Islet precursor cell (in vitro differentiated cells): Measurements from ENCODE around the gene SLC4A5.
A peak's percentile ranks its signal among the peaks of the same experiment; 100 is the strongest.
"Not testable (repeated sequence)": the region's sequence is repeated elsewhere in the genome, so short reads cannot be mapped to it uniquely, and the experiment has no call there.

Experiments
- DNase-seq: peaks from one replicate; pipeline ENCODE4 v3.0.0-alpha.2; 2018

Gene SLC4A5

DNA sequence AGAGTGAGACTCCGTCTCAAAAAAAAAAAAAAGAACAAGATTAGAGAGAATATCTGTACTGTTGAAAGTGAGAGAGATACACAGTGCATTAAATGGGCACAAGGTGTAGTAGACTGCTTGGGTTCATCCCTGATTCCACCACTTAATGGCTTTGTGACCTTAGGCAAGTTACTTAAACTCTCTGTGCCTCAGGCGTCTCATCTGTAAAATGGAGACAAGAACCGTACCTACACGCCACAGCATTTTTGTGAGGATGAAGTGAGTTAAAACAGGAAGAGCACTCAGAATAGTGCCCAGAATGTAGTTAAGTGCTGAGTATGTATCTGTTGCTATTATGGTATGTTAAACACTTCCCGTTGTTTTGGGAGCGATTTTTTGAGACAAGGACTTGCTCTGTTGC, 80.5 kb downstream of the SLC4A5 start:
- no peak for DNase-seq

DNA sequence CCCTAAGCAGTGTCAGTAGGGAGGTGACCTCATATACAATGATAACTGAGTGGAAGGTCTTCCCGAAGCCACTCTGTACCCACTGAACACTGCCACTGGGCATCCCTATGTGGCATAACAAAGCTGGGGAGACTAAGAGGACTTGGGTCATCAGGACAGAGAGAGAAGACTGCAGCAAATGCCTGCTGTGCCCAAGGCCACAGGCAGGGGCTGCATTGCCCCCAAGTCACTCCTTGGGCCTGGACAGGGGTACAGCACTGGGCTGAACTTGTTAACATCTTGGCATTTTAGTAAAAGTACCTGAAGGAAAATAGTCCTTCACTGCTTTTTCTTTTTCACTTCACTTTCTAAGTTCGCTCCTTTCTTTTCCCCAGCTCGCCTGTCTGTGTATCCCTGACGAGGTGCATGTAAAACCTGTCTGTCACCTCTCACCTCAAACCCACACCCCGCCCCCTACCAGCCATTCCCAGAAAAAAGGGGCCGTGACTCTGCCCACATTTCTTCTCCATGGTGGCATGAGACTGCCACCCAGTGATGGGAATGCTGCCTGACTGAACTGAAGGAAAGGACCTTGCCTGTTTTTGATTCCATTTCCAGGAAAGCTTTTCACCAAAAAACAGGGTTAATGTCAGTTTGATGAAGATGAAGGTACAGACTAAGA, 81.9 kb downstream of the SLC4A5 start:
- DNase-seq: peak; percentile 85

DNA sequence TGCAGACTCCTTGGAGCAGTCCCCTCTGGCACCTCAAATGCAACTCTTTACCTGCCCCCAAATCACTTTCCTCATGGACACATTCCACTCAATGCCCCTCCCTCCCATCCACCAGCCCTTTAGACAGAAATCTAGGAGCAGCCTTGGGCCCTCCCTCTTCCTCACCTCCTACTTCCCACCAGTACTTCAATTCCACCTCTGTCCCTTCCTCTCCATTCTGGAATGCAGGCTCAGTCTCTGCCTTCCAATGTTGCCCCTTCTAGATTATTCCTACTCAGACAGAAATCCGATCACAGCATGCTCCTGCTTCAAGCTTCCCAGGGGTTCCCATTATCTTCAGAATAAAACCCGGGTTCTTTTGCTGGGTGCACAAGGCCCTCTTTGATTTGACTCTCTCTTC, 82.7 kb downstream of the SLC4A5 start:
- no peak for DNase-seq

DNA sequence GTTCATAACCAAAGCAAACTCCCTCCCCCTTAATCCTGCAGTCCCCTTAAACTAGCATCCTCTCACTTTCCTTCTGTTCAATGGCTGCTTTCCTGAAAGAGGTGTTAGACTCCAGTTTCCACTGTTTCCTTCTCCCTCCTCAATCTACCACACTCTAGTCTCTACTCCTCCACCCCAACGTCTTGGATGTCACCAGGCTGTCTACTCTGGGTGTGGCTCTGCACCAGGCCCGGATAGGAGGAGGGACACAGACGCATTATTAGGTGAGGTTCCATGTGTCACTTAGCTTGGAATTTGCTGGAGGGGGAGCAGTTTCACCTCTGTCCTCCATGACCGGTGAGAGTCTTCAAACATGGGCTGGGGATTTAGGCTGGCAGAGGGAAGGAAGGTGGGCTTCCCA, 83.5 kb downstream of the SLC4A5 start:
- DNase-seq: no peak

DNA sequence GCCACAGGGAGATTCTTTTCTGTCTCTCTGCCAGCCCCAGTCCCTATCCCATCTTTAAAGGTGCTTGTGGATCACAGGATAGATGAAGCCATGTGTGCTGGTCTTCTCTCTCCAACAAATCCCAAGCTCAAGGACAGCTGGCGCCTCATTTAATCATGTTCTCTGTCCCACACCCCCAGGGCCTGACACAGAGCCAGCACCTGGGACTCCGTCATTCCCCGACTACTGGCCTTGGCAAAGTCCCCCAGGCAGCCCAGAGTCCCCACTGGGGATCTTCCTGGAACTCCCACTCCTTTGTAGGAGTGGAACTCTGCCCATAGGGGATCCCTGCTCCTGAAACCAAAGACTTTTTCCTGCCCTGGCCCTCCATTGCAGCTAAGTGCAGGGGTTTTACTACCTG, 84.0 kb downstream of the SLC4A5 start:
- DNase-seq: no peak

DNA sequence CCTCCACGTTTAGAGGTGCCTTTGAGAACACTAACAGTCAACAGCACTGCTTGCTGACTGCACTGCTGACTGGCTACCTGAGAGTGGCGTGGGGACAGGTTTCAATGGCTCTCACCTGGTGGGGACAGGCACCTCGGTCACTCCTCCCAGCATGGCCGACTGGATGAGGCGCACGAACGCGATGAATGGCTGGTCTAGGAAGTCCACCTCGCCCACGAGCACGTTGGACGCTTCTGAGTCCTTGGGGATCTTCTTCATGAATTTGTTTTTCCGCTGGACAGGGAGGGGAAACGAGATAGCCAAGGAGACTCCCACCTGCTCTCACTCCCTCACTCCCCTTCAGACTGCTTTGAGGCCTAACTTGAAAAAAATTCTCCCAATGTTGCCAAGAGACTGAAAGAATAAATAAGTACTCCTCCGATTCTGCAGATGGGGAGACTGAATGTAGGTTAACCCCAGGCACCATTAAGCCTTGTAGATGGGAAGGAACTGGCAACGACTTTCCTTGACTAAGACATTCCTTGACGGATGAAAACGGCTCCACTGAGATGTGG, 87.5 kb downstream of the SLC4A5 start:
- no peak for DNase-seq

DNA sequence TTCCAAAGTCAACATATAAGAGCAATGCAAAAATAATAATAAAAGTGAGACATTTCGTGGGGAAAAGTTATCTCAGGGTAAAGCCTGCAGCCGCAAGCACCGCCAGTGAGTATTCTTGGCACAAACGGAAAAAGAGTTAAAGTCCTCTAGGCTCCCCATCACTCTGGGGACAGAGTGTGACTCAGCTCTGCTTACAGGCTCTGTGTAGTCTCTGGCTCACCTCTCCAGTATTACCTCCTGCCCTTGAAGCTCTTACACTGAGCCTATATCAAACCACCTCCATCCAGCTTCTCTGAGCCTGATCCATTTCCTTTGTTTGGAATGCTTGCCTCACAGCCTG, 89.3 kb downstream of the SLC4A5 start:
- no peak for DNase-seq

DNA sequence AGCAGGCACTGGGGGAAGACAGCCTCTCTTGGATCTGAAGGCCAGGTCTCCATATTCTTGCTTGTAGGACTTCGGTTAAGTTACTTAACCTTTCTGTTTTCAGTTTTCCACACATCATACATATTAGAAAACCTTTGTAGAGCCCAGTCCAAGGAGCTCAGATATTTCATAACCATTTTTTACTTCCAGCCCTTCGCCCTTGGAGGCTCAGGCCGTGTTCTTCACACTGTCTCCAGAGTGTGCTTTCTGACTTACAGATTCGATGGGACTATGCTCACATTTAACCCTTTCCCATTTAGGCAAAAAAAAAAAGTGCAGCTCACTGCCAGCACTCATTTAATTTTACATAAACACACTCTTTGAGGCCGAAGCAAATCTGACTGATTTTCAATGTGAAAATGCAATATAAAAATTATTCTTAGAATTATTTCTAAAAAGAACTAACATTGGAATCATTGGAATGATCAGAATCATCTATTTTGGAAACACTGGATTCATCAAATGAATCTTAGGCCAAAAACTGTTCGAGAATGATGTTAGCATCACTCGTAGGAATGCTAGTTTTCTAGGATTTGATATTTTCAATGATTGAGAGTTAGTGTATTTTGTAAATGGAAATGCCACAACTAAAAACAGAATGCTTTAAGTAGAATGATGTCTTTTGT, 89.8 kb downstream of the SLC4A5 start:
- no peak for DNase-seq

DNA sequence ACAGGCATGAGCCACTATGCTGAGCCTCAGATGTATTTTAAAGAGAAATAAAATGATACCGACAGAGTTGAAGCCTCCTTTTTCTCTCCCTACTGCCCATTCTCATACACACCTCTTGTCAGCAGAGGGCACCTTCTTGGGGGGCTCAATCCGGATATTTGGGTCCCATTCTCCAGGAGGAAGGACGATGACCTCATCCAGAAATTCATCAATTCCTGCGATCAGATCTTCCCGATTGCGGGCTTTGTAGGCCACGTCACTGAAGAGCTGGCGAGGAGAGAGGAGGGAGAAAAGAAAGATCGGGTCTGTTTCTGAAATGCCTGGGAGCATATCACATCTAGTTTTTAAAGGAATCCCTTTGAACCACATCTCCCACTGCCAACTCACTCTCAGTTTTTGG, 90.4 kb downstream of the SLC4A5 start:
- DNase-seq: no peak

DNA sequence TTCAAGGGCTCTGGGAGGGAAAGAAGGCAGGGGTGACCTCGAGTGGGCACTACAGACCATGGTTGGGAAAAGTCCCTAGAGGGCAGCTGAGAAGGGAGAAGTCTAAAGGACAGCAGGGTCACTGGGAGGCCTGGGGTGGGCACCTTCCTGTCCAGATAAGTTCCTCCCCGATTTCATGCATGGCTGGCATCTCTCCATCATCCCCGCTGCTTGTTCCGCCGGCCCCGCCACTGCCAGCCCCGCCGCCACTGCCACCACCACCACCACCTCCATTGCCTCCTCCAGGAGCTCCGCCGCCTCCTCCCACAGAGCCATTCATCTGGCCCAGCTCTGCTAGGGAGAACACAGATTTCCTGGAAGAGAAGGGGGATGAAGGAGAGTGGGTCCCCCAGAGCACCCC, 91.2 kb downstream of the SLC4A5 start:
- no peak for DNase-seq

DNA sequence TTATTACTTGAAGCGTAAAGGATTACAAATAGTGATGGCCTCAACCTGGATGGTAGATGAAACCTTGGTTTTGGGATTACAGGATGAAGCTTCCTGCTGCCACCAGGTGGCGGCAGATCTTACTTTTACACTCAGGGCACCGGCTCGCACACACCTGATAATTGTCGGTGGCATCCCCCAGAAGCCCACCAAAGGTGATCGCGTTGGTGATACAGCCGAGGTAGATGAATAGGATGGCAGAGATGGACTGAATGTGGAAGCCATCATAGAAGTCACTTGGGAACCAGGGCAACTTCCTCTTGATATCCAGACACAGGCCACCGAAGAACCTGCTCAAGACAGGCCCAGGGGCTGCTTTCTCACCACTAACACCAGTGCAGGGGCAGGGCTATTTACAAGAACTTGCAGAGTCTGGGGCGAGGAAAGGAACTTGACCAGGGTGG, 93.0 kb downstream of the SLC4A5 start:
- no peak for DNase-seq

DNA sequence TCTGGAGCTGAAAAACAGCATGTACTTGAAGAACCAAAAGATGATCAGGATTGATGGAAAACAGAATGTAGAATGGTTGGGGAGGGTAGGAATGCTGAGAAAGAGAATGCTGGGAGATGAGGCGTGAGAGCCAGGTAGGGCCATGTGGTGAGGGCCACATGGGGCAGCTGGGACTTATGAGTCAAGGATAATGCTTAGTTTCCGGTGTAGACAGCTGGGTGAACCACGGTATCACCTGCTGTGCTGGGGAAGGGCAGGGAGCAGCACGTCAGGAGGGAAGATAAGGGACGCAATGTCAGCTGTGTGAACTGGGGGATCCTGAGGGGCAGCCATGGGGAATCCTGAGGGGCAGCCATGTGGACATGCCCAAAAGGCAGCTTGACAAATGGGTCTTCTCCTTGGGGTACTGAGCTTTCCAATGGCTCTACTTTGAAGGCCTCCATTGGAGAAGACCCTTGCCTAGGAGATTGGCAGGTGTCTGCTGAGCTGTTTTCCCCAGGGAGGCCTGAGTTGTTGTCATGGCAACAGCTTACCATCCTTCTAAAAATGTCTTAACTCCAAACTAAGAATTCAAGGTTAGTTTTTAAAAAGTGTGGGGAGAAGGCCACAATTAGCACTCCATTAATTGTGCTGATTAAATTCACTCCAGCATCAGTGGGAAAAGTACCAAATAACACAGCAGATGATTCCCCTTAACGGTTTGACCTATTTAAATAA, 93.7 kb downstream of the SLC4A5 start:
- no peak for DNase-seq

DNA sequence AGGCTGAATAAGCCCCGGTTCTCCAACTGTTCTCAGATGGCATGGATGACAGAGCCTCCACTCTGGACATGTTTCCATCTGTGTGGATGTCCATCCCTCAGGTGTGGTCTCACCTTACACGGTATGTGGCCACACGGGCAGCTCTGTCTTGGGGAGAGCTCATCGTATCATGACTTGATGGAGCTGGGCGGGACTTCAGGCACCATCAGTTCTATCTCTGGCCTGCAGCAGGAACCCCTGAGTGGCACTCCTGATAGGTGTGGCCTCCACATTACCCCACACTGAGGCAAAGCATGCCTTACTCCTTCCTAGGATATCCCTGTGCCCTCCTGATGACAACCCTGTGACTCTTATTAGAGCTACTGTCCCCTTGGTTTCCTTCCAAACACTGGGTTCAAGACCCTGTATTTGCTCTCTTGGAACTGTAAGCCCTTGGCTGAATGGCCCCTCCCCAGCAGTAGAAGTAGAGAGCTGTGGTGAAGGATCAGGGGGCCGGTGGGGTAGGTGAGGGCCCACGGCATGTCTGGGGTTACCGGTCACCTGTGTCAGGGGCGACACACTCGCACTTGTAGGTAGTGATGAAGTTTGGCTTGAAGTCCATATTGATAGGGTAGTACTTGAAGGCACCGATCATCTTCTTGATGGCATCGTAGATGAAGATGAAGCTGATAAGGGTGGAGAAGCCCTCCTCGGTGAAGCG, 96.6 kb downstream of the SLC4A5 start:
- DNase-seq: no peak

DNA sequence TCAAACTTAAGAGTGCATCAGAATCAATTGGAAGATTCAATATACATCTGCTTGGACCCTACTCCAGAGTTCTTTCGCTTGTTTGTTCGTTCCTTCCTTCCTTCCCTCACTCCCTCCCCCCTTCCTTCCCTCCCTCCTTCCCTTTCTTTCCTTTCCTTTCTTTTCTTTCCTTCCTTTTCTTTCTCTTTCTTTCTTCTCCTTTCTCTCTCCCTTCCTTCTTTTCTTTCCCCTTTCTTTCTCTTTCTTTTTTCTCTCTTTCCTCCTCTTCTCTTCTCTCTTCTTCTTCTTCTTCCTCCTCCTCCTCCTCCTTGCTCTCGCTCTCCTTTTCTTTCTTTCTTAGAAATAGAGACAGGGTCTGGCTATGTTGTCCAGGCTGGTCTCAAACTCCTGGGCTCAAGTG, 98.9 kb downstream of the SLC4A5 start:
- no peak for DNase-seq

DNA sequence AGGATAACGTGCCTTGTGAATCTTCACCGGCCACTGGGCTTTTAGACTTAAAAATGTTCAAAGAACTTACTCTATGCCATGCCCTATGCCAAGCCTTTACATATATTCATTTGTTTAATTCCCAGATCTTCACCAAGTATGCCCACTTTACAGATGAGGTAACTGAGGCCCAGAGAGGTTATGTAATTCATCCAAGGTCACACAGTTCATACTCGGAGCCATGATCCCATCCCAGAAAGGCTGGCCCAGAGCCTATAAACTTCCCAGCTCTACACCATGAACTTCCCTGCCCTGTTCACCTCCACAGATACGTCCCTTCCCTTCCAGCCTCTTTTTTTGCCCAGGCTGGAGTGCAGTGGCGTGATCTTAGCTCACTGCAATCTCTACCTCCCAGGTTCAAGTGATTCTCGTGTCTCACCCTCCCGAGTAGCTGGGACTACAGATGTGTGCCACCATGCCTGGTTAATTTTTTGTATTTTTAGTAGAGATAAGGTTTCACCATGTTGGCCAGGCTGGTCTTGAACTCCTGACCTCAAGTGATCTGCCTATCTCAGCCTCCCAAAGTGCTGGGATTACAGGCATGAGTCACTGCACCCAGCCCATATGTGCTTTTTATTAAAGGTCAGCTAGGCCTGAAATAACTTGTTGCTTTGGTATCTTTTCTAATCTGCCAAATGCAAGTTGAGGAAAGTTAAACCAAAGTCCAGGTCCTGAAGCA, 100.7 kb downstream of the SLC4A5 start:
- DNase-seq: no peak

DNA sequence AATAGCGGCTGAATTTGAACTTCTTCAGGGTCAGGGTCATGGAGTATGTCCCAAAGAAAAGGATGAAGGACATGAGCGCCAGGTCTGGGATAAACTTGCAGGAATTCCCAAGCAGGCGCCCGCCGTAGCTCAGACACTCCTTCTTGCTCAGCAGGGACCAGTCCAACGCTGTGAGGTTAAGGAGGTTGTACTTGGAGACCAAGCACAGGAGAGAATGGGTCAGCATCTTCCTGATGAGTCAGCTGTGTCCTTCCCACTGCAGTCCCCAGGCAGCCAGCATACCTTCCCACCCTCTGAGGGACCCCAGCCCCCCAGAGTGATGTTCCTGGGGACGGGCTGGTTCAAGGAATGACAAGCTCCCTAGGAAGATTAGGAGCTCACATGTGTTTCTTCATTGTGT, 103.9 kb downstream of the SLC4A5 start:
- DNase-seq: no peak

DNA sequence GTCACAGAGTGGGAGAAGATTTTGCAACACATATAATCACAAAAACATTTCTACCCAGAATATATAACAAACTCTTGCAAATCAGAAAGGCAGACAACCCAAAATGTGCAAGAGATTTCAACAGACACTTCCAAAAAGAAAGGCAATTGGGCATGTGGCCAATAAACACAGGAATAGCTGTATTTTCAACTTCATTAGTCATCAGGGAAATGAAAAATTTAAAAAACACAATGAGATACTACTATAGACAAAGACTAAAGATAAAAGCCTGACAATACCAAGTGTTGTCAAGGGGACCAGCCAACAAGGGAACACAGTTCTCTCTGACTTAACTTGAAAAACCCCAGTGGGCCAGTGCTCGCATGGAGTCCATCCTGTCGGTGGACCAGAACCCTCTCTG, 104.3 kb downstream of the SLC4A5 start:
- no peak for DNase-seq

DNA sequence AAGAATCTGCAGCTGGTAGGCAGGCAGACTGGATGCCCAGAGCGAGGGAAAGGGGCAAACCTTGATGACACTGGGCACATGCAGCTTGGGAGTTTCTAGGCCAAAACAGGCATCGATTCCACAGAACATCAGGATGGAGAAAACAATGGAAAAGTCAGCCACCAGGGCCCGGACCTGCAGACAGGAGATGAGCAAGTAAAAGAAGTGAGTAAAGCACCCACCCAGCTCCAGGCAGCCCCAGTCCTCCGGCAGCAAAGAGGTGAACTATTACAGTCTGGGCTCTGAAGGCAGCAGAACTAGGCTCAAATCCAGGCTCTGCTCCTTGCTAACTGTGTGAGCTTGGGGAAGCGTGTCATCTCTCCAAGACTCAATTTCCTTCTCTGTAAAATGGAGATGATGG, 108.2 kb downstream of the SLC4A5 start:
- peak; percentile 43 for DNase-seq

DNA sequence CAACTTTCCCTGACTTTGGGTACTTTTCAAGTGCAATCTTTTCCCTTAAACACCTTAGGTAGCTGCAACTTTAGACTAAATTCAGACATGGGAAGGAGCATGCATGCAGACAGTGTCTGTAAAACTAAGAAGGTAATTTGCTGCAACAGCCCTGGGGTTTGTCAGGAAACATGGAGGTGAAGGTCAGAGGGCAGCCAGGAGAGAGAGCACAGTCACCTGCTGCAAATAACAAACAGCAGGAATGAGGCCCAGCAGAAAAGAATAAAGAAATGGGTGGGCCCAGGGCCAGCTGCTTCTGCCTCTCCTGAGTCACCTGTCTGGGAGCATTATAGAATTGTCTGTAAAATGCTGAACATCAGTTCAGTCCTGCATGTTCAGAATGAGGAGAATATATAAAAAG, 109.6 kb downstream of the SLC4A5 start:
- peak; percentile 44 for DNase-seq

DNA sequence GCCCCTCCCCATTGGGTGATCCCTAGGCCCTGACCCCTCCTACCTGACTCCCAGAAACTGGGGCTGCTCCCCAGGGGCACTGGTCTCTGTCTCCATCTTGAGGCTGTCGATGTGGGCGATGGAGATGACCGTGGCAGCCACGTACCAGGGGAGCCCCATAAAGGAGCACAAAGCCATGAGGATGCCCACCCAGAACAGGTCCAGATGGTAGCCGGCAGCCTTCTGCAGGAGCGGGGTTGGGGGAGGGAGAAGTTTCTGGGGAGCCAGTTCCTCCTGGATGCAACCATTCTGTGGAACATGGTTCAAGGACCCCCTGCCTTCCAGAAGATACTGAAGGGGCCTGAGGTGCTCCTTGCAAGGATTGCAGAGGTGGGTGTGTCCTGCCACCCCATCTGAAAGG, 110.8 kb downstream of the SLC4A5 start:
- DNase-seq: peak; percentile 43

DNA sequence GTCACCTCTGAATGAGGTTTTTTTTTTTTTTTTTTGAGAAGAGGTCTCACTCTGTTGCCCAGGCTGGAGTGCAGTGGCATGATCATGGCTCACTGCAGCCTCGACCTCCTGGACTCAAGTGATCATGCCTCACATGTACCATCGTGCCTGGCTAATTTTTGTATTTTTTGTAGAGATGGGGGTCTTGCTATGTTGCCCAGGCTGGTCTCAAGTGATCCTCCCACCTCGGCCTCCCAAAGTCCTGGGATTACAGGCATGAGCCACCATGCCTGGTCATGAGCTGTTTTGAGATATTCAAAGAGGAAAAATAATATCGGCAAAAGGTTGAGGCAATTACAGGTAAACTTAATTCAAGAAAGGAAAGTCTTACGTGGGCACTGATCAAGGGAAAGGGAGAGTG, 113.4 kb downstream of the SLC4A5 start:
- not testable (repeated sequence) for DNase-seq

DNA sequence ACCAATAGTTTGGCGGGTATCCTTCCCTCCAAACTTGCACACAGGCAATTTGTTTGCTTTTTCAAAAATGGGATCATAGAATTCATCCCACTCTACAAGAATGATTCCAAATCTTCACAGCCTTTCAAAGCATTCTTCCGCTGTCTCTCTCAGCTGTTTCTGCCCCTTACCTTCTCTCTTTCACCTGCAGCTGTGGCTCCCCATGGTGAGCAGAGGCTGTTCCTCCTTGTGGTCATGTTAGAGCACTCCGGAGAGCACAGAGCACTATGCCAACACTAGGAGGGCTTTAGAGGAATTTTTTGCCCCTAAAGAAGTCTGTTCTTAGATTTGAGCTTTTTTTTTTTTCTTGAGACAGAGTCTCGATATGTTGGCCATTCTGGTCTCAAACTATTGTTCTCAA, 114.4 kb downstream of the SLC4A5 start:
- DNase-seq: peak; percentile 26

DNA sequence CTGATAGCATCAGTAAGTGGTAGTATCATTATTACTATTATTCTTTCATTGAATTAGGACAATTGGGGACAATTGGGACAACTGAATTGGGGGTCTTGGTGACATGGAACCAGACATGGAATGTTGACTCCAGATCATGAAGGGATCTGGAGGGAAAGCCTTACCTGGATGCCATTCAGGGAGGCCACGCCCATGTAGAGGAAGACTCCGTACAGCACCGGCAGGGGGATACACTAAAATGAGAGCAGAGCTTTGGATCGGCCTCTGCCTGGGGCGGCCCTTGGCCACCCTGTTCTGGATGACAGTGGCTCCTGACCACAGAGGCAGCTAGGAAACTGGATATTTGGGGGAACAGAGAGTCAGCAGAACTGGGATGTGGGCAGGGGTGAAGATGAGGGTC, 115.6 kb downstream of the SLC4A5 start:
- peak; percentile 50 for DNase-seq
